Stimulated activated naive CD4-positive, alpha-beta T cell (primary cell): ENCODE results near the gene MIB1.

ENCODE experiments used
- DNase-seq, 6 experiments: peaks; one replicate each; lab custom pipeline; 2025; lab: John Stamatoyannopoulos, UW

Gene MIB1

GRCh38 chr18:21894619-21895367 lies 154.2 kb downstream of the MIB1 start:
- DNase-seq, result no peak

GRCh38 chr18:21896732-21897336 lies 156.2 kb downstream of the MIB1 start:
- DNase-seq, result no peak

- DNase-seq, result no peak
Observed at GRCh38 chr18:21897811-21898210, 157.2 kb downstream of the MIB1 start.

GRCh38 chr18:21900605-21901352 lies 160.2 kb downstream of the MIB1 start:
- DNase-seq, result no peak

- no peak for DNase-seq
Observed at GRCh38 chr18:21901423-21901945, 160.9 kb downstream of the MIB1 start.

GRCh38 chr18:21903709-21904108 lies 163.1 kb downstream of the MIB1 start:
- DNase-seq, result no peak

- no peak for DNase-seq
Observed at GRCh38 chr18:21904856-21905255, 164.3 kb downstream of the MIB1 start.

- no peak for DNase-seq
Observed at GRCh38 chr18:21907451-21907850, 166.9 kb downstream of the MIB1 start.

- no peak for DNase-seq
Observed at GRCh38 chr18:21908711-21909110, 168.1 kb downstream of the MIB1 start.

GRCh38 chr18:21910906-21911305 lies 170.3 kb downstream of the MIB1 start:
- DNase-seq, result no peak

- no peak for DNase-seq
Observed at GRCh38 chr18:21911551-21911950, 171.0 kb downstream of the MIB1 start.

- DNase-seq, result no peak
Observed at GRCh38 chr18:21912339-21913239, 172.0 kb downstream of the MIB1 start.

GRCh38 chr18:21914739-21915319 lies 174.2 kb downstream of the MIB1 start:
- DNase-seq, result no peak

- no peak for DNase-seq
Observed at GRCh38 chr18:21915546-21915945, 175.0 kb downstream of the MIB1 start.

GRCh38 chr18:21916594-21916993 lies 176.0 kb downstream of the MIB1 start:
- DNase-seq, result no peak

GRCh38 chr18:21918693-21919092 lies 178.1 kb downstream of the MIB1 start:
- DNase-seq, result no peak
